Right atrium auricular region (tissue), 2 donors: ENCODE measurements around the gene TCFL5. TPM values are rescaled to one million over a fixed set of nuclear protein-coding genes. Genes with fewer than 3 reads are reported as not detected.

ENCODE experiments used
- DNase-seq: peaks from one replicate; pipeline ENCODE4 v3.0.0-alpha.2; 2019; ENCODE audit warnings: low spot score
- H3K27ac ChIP-seq, 2 donors: fragments of 200-600 bp; sonication (generic); 1 replicate in 1 of 2; 2 replicates in 1 of 2; pipeline ENCODE4 v1.5.1; 2016 to 2019
- H3K27me3 ChIP-seq, 2 donors: fragments of 200-600 bp; sonication (generic); one replicate each; pipeline versions ENCODE4 v1.5.1 to v1.6.0; 2017 to 2019
- H3K36me3 ChIP-seq: fragments of 200-600 bp; sonication (generic); one replicate; pipeline ENCODE4 v1.5.1; 2016
- H3K4me1 ChIP-seq, 2 donors: fragments of 200-600 bp; sonication (generic); one replicate each; pipeline versions ENCODE4 v1.5.1 to v1.6.0; 2017 to 2019
- H3K4me3 ChIP-seq, 2 donors: fragments of 200-600 bp; sonication (generic); 1 replicate in 1 of 2; 2 replicates in 1 of 2; pipeline ENCODE4 v1.5.1; 2017 to 2019; ENCODE audit warnings: mild to moderate bottlenecking in 1 of 2, moderate library complexity in 1 of 2
- H3K9me3 ChIP-seq, 2 donors: fragments of 200-600 bp; sonication (generic); one replicate each; pipeline ENCODE4 v1.5.1; 2019
- CTCF ChIP-seq, 2 donors: fragments of 200-600 bp; sonication (generic); IDR thresholded peaks; one replicate each; pipeline ENCODE4 v1.5.1; 2019; ENCODE audit warnings: antibody characterized with exemption in 2 of 2
- total RNA-seq, 2 donors: library from RNA; depleted of rRNA; stranded (reverse); fragments of >200 nt; gene quantifications; one replicate each; pipeline ENCODE4 v1.1.0, GENCODE V29; 2016

TCFL5 gene
- total RNA-seq, 2 donors from 2014 or later, result 4.8 to 6.4 TPM

DNA sequence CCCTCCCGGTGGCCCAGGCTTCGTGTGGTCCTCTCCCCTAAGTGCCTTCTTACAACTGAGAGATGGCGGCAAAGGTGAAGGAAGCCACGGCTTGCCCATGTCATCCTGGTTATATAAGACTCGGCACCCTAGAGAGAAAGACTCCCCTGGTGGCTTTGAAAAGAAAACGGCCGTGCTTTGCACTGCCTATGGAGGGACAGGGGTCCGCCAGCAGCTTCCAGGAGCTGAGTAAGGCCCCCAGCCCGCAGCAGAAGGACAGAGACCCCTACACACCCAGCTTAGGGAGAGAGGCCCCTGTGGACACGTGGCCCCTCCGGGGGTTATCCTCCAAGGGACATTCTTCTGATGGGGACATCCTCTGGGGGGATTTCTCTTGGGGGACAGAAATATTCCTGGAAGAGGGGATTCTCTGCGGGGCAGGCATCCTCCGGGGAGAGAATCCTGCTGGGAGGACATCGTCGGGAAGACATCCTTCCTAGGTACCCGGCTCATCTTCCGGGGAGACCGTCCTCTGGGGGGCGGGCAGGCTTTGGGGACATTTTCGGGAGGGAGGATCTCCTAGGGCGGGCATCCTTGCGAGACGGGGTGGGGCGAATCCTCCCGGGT lies 57.5 kb downstream of the TCFL5 start:
- peak overlapping the region; percentile 93 to 97 for H3K4me3 ChIP-seq
- peaks cover 21% of the 10 kb centered on the region for H3K36me3 ChIP-seq
- H3K9me3 ChIP-seq, result no peaks in the 10 kb centered on the region
- H3K4me1 ChIP-seq, result peaks cover 0 to 61% of the 10 kb centered on the region in 2 donors
- H3K27ac ChIP-seq, result peak overlapping the region; percentile 84 to 89
- TF ChIP-seq CTCF (IDR thresholded peaks at IDR 0.05), result no peak
- DNase-seq, result no peak
- no peaks in the 10 kb centered on the region for H3K27me3 ChIP-seq

DNA sequence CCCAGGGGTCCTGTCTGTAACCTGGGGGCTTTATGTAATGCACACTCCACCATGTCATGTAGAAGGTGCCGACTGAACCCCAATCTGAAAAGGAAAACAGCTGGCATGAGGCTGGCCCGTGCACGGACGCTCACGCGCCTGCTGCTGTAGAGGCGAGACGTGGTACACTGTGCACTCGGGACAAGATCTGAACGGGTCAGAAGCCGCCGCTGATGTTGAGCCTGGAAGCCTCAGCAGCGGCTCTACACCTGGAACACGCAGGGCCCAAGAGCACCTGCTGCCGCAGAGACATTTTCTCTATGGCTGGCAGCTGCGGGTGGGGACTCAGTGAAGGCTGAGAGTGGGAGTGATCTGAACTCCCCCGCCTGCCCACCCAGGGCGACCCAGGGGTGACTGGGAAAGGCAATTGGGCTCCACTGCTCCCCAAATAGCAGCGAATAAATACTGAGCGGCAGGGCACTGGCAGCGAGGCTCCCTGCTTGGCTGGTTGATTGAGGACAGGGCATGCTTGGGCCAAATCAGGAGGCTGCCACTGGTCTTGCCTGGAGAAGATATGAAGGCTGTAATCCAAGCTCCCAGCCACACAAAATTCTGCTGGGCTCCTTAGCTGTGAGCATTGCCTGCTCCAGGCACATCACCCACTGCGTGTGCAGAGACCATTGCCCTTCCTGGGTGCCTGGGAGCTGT lies 59.5 kb downstream of the TCFL5 start:
- TF ChIP-seq CTCF (IDR thresholded peaks at IDR 0.05), result no peak
- Histone ChIP-seq H3K4me3 (no peak overlapping the region), H3K27ac (peak overlapping the region; percentile 17 to 66), H3K9me3 (no peaks in the 10 kb centered on the region), H3K36me3 (peaks cover 15% of the 10 kb centered on the region), H3K27me3 (no peaks in the 10 kb centered on the region), H3K4me1 (peaks cover 0 to 63% of the 10 kb centered on the region in 2 donors)
- no peak for DNase-seq

DNA sequence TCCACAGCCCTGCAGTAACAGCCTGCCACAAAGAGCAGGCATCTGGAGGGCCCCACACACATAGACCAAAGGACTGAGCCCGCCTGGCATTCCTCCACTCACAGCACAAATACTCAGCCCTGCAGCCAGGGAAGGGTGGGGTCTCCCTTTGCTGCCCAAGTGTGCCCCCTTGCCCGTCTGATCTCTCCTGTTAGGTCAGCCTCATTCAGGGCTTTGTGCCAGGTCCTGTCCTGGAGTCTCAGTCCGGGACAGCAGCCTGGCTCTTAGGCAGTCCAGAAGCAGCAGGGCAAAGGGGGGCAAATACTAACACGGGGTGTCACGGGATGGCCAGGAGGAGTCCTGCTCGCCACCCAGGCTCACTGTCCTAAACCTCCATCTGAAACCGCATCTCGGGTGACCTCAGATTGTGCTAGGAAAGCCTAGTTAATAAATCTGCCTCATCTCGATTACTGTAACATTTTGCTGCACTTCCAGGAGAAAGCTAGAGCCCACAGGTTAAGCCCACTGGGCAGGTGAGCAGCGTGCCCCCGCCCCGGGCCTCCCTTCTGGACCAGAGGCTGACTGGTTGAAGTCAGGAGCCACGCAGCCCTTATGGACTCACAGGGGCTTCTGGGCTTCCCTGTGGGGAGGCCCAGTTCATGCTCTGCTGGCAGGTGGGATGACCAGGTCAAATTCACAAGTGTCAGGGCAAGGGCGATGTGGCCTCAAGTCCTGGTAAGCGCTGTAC lies 60.2 kb downstream of the TCFL5 start:
- Histone ChIP-seq H3K4me3 (no peak overlapping the region), H3K27me3 (no peaks in the 10 kb centered on the region), H3K36me3 (peaks cover 15% of the 10 kb centered on the region), H3K27ac (peak overlapping the region; percentile 47 to 66), H3K9me3 (no peaks in the 10 kb centered on the region), H3K4me1 (peaks cover 0 to 59% of the 10 kb centered on the region in 2 donors)
- TF ChIP-seq CTCF (IDR thresholded peaks at IDR 0.05), result no peak
- DNase-seq, result no peak

DNA sequence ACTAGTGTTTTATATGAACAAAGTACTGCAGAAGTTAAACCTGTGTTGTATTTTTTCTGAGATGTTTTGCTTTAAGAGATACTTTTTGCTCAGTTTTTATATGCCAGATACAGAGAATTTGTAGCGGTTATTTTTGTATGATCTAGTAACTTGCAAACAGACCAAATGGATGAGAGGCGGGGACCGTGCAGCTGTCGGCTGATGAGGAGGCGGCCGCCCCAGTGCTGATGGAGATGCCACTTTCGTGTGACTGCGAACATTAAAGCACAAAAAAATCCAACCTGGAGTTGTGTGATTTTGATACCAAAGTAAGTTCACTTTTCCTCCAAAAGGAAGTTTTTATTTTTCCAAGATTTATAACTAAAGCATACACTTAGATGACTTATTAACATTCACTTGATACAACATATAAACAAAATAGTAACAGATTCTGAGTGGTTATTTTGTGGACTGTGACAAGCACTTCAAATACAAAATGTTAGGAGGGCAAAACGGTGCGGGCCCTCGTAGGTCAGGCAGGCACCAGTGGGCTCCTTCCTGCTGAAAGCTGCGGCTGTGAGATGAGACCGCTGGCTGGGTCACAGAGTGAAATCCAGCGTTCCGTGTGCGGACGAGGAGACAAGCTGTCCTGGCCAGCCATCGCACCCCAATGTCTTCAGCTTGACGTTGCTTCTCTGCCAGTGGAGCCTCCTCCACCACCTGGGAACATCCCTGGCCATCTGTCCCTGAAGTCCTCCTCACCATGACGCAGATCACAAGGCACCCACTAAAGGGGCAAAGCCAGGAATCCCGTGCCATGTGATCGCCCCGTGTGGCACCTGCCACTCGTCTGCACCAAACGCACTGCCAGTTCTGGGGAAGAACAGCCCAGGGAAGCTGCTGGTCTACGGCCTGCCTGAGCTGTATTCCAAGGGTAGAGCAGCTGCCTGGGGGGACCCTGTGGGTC lies 61.0 kb downstream of the TCFL5 start:
- no peak for TF ChIP-seq CTCF (IDR thresholded peaks at IDR 0.05)
- Histone ChIP-seq H3K9me3 (no peaks in the 10 kb centered on the region), H3K4me3 (no peak overlapping the region), H3K4me1 (peaks cover 0 to 50% of the 10 kb centered on the region in 2 donors), H3K27ac (peak overlapping the region; percentile 47 to 66), H3K36me3 (peaks cover 15% of the 10 kb centered on the region), H3K27me3 (no peaks in the 10 kb centered on the region)
- DNase-seq, result no peak

- no peak for DNase-seq
- Histone ChIP-seq H3K27me3 (no peaks in the 10 kb centered on the region), H3K27ac (no peak overlapping the region), H3K4me1 (peaks cover 0 to 52% of the 10 kb centered on the region in 2 donors), H3K4me3 (no peak overlapping the region), H3K9me3 (no peaks in the 10 kb centered on the region), H3K36me3 (peaks cover 15% of the 10 kb centered on the region)
- TF ChIP-seq CTCF (IDR thresholded peaks at IDR 0.05), result no peak
These were observed 61.7 kb downstream of the TCFL5 start for GRCh38 chr20:62799873-62800272.
